BLaER1 treated with 17β-estradiol and CSF1 and Interleukin-3, amounts not matched to agents 10 nM and 100 nM (cell line): ENCODE data around the gene MARF1.

Experiments used
- H3K27ac ChIP-seq, 11 experiments: shearing (Covaris generic); formaldehyde crosslinking; 2 replicates each; pipeline ENCODE4 v1.8.1; 2022
- H3K27me3 ChIP-seq, 11 experiments: shearing (Covaris generic); formaldehyde crosslinking; 2 replicates each; pipeline ENCODE4 v1.8.1; 2022
- H3K36me3 ChIP-seq, 11 experiments: shearing (Covaris generic); formaldehyde crosslinking; 2 replicates each; pipeline ENCODE4 v1.8.1; 2022
- H3K4me1 ChIP-seq, 10 experiments: shearing (Covaris generic); formaldehyde crosslinking; 2 replicates each; pipeline ENCODE4 v1.8.1; 2022
- H3K4me2 ChIP-seq, 11 experiments: shearing (Covaris generic); formaldehyde crosslinking; 2 replicates each; pipeline ENCODE4 v1.8.1; 2022
- H3K4me3 ChIP-seq, 10 experiments: shearing (Covaris generic); formaldehyde crosslinking; 2 replicates each; pipeline ENCODE4 v1.8.1; 2022
- H3K9ac ChIP-seq, 11 experiments: shearing (Covaris generic); formaldehyde crosslinking; 2 replicates each; pipeline ENCODE4 v1.8.1; 2022
- H3K9me3 ChIP-seq, 11 experiments: shearing (Covaris generic); formaldehyde crosslinking; replicated peaks in 1 of 11; 2 replicates each; pipeline ENCODE4 v1.8.1; 2022
- H4K20me1 ChIP-seq, 11 experiments: shearing (Covaris generic); formaldehyde crosslinking; 2 replicates each; pipeline ENCODE4 v1.8.1; 2022
- Cebpa-rat ChIP-seq, 11 experiments: shearing (Covaris generic); IDR thresholded peaks; 2 replicates each; pipeline ENCODE4 v1.8.1; 2022

The MARF1 gene

DNA sequence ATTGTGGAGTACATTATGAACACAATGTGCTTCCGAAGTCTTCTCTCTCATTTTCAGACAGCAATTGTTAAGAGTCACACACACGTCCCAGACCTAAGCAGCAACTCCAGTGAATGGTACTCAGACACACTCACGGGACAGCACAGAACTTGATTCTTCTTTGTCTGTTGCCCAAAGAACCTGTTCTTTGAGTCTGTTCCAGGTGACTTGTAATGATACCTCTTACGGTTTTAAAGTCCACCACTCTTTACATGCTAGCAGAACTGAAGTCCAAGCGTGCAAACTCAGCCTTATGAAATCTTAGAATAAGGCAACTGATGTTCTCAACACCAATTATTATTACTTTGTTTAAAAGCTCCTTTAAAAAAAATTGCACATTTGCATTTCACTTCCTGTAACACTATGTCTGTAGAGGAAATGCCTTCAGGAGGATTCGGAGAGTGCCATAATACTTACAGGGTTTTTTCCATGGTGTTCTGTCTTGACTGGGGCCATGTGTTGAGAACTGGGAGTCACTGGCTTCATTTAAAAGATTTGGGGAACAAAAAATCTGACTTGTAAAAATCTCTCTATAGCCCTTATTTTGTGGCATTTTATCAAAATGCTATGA is 48.1 kb downstream of the MARF1 start:
- no peaks in the 10 kb centered on the region for H3K27me3 ChIP-seq
- H3K9ac ChIP-seq: peak overlapping the region in 2 of 11 experiments; percentile 22 to 56; a peak in 2 of 22 replicates
- H4K20me1 ChIP-seq: no peaks in the 10 kb centered on the region
- H3K36me3 ChIP-seq: peaks cover 63 to 80% (median 68%) of the 10 kb centered on the region in 11 experiments
- peaks cover 32 to 81% (median 78%) of the 10 kb centered on the region in 10 experiments for H3K4me1 ChIP-seq
- peak overlapping the region; percentile 90 to 98 (median 96) for H3K27ac ChIP-seq
- TF ChIP-seq Cebpa-rat (IDR thresholded peaks at IDR 0.05): no peak
- H3K4me3 ChIP-seq: no peak overlapping the region; a peak in 1 of 20 replicates
- H3K4me2 ChIP-seq: peak overlapping the region in 9 of 11 experiments; percentile 26 to 85 (median 79); a peak in 16 of 22 replicates
- peaks cover 0 to 29% (median 3%) of the 10 kb centered on the region in 11 experiments; a peak in 17 of 22 replicates for H3K9me3 ChIP-seq

DNA sequence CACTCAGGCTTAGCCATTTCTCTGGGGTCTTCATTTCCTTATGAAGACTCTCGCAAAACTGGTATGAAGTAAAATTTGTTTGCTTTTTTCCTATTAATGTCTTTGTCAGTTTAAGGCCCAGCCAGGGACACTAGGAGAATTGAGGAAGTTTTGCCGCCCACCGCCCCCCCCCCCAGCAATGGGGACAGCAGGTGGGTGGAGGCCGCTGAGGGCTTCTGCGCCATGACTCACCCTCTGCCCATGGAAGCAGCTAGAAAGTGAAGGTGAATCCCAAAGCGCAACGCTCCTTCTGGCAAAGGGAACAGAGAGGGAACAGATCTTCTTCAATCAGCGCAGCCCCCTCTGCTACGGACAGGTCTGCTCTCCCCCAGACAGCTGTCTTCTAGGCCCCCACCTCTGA is 49.7 kb downstream of the MARF1 start:
- peak overlapping the region; percentile 33 to 67 (median 53); a peak in 18 of 22 replicates for H3K9ac ChIP-seq
- H3K27me3 ChIP-seq: no peaks in the 10 kb centered on the region
- peak overlapping the region; percentile 36 to 87 (median 79) for H3K4me2 ChIP-seq
- peaks cover 0 to 44% (median 19%) of the 10 kb centered on the region in 11 experiments; a peak in 18 of 22 replicates for H3K9me3 ChIP-seq
- TF ChIP-seq Cebpa-rat (IDR thresholded peaks at IDR 0.05): no peak
- no peaks in the 10 kb centered on the region for H4K20me1 ChIP-seq
- H3K27ac ChIP-seq: peak overlapping the region; percentile 90 to 98 (median 96)
- H3K4me3 ChIP-seq: peak overlapping the region in 2 of 10 experiments; percentile 8 to 21; a peak in 3 of 20 replicates
- H3K4me1 ChIP-seq: peaks cover 46 to 96% (median 93%) of the 10 kb centered on the region in 10 experiments
- H3K36me3 ChIP-seq: peaks cover 47 to 80% (median 68%) of the 10 kb centered on the region in 11 experiments

DNA sequence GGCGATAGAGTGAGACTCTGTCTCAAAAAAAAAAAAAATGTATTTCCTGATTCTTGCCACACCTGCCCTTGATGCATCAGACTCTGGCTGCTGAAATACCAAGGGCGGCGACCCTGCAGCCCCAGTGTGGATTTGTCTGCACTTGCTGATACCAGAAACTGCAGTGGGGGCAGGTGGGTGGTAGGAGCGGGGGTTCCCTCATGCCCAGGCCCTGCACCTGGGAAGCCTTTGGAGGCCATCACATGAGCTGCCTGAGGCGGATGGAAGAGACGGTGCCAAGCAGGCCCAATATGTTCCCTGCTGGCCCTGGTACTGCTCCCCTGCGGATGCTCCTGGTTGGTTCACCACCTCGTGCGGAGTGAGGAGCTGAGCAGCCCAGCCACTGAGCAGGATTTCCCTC is 50.6 kb downstream of the MARF1 start:
- Histone ChIP-seq H3K4me1 (peaks cover 46 to 96% (median 93%) of the 10 kb centered on the region in 10 experiments), H3K36me3 (peaks cover 42 to 80% (median 68%) of the 10 kb centered on the region in 11 experiments), H3K4me3 (no peak overlapping the region), H4K20me1 (no peaks in the 10 kb centered on the region), H3K27me3 (no peaks in the 10 kb centered on the region), H3K27ac (peak overlapping the region; percentile 90 to 98 (median 96)), H3K4me2 (peak overlapping the region; percentile 54 to 87 (median 84)), H3K9ac (peak overlapping the region; percentile 37 to 63 (median 58); a peak in 16 of 22 replicates), H3K9me3 (peaks cover 4 to 54% (median 27%) of the 10 kb centered on the region in 11 experiments; a peak in 20 of 22 replicates)
- TF ChIP-seq Cebpa-rat (IDR thresholded peaks at IDR 0.05): no peak

DNA sequence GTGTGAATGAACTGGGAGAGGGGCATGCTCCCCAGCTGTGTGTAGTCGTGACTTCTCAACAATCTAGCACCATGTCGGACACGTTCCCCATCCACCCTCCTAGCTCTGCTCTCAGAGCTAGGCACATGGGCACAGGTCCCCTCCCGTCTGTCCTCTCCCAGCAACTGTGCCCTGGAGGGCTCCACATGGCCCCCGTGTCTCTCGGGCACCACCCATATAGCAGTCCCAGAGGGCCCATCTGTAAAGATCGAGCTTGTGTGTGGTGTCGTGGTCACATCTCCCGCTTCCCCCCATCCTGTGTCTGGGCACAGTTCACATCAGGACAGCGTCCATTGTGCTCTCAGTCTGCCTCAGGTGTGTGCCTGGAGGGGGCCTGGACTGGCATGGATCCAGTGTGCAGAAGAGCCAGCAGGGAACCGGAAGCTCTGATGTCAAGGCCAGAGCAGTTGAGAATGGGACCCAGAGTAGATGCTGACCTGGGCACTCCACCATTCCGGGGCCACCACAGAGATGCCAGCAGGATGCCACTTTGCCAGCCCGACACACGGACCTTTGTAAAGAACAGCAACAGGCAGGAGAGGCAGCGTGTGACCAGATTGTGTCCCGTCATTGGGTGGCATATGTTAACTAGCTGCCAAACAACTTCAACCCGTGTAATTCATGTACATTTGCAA is 55.7 kb downstream of the MARF1 start:
- peaks cover 35 to 81% (median 49%) of the 10 kb centered on the region in 10 experiments for H3K4me1 ChIP-seq
- no peak for TF ChIP-seq Cebpa-rat (IDR thresholded peaks at IDR 0.05)
- peak overlapping the region; percentile 1 to 69 (median 25); a peak in 13 of 22 replicates for H3K4me2 ChIP-seq

DNA sequence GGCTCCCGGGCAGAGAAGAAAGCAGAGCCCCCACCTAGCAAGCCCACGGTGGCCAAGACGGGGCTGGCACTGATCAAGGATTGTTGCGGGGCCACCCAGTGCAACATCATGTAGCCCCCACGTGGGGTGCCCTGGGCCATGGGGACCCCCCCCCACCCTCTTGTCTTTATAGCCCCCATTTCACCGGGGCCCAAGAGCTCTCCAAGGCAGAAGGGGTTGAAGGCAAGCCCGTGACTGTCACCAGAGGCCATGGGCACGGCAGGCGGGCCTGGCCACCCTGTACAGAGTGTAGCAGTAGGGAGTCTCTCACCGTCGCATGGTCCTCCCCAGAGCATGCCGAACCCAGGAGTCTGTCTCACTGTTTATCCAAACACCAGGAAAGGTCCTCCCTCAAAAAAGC is 56.2 kb downstream of the MARF1 start:
- Histone ChIP-seq H3K27ac (peak overlapping the region; percentile 33 to 98 (median 90); a peak in 20 of 22 replicates), H3K4me1 (peaks cover 29 to 81% (median 47%) of the 10 kb centered on the region in 10 experiments), H3K27me3 (no peaks in the 10 kb centered on the region), H3K36me3 (peaks cover 15 to 61% (median 43%) of the 10 kb centered on the region in 11 experiments), H3K9me3 (peaks cover 27 to 63% (median 54%) of the 10 kb centered on the region in 11 experiments), H3K4me2 (peak overlapping the region in 4 of 11 experiments; percentile 11 to 43 (median 32); a peak in 6 of 22 replicates), H4K20me1 (no peaks in the 10 kb centered on the region), H3K9ac (no peak overlapping the region), H3K4me3 (peak overlapping the region in 6 of 10 experiments; percentile 6 to 50 (median 18); a peak in 8 of 20 replicates)
- no peak for TF ChIP-seq Cebpa-rat (IDR thresholded peaks at IDR 0.05)

More for the DNA sequence above, 55.7 kb downstream of the MARF1 start:
- Histone ChIP-seq H3K4me3 (peak overlapping the region in 5 of 10 experiments; percentile 6 to 50 (median 19); a peak in 7 of 20 replicates), H3K9ac (0 out of 22 replicates have a peak overlapping the region, but pooled peaks of 2 of the 11 experiments have one; percentile 6 to 9), H3K36me3 (peaks cover 15 to 64% (median 44%) of the 10 kb centered on the region in 11 experiments), H3K9me3 (peaks cover 27 to 63% (median 54%) of the 10 kb centered on the region in 11 experiments), H4K20me1 (no peaks in the 10 kb centered on the region), H3K27me3 (no peaks in the 10 kb centered on the region), H3K27ac (peak overlapping the region; percentile 33 to 98 (median 90); a peak in 21 of 22 replicates)

DNA sequence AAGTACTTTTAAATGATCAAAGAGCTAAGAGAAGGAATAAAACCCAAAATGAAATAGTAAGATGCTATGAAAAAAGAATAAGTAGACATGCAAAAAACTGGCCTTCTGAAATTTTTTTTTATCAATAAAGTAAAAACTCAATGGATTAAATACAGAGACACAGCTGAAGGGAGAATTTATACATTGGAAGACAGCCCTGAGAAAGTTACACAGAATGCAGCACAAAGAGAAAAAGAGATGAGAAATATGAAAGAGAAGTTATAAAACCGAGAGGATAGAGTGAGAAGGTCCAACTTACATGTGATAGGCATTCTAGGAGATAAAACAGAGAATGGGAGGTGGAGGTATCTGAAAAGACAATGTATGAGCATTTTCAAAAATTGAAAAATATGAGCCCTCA is 57.0 kb downstream of the MARF1 start:
- Histone ChIP-seq H3K27ac (no peak overlapping the region), H3K36me3 (peaks cover 15 to 61% (median 43%) of the 10 kb centered on the region in 11 experiments), H3K9me3 (peaks cover 27 to 63% (median 54%) of the 10 kb centered on the region in 11 experiments), H3K4me3 (peak overlapping the region in 3 of 10 experiments; percentile 6 to 50 (median 19); a peak in 2 of 20 replicates), H3K4me2 (no peak overlapping the region), H3K4me1 (peaks cover 22 to 82% (median 48%) of the 10 kb centered on the region in 10 experiments), H3K27me3 (no peaks in the 10 kb centered on the region), H4K20me1 (no peaks in the 10 kb centered on the region), H3K9ac (no peak overlapping the region)
- TF ChIP-seq Cebpa-rat (IDR thresholded peaks at IDR 0.05): no peak

DNA sequence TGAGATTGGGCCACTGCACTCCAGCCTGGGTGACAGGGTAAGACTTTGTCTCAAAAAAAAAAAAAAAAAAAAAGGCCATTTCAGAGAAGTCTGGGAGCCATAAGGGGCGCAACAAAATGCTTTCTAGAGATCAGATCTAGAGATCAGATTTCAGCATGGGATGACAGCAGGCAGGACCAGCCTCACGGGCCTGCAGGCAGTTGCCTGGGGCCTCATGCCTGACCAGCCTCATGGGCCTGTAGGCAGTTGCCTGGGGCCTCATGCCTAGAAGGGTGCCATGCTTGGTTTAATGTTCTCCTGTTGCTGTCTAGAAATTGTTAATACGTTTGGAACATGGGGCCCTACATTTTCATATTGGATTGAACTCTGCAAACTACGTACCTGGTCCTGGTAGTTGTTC is 59.4 kb downstream of the MARF1 start:
- no peak overlapping the region for H3K4me2 ChIP-seq
- H3K27me3 ChIP-seq: no peaks in the 10 kb centered on the region
- H3K4me3 ChIP-seq: no peak overlapping the region
- H4K20me1 ChIP-seq: no peaks in the 10 kb centered on the region
- H3K36me3 ChIP-seq: peaks cover 15 to 47% (median 31%) of the 10 kb centered on the region in 11 experiments
- no peak overlapping the region for H3K9ac ChIP-seq
- H3K9me3 ChIP-seq: peaks cover 27 to 48% (median 39%) of the 10 kb centered on the region in 11 experiments
- peak overlapping the region in 1 of 11 experiments; percentile 5; a peak in 1 of 22 replicates for H3K27ac ChIP-seq
- no peak for TF ChIP-seq Cebpa-rat (IDR thresholded peaks at IDR 0.05)
- H3K4me1 ChIP-seq: peaks cover under 1 to 68% (median 29%) of the 10 kb centered on the region in 10 experiments; a peak in 19 of 20 replicates

DNA sequence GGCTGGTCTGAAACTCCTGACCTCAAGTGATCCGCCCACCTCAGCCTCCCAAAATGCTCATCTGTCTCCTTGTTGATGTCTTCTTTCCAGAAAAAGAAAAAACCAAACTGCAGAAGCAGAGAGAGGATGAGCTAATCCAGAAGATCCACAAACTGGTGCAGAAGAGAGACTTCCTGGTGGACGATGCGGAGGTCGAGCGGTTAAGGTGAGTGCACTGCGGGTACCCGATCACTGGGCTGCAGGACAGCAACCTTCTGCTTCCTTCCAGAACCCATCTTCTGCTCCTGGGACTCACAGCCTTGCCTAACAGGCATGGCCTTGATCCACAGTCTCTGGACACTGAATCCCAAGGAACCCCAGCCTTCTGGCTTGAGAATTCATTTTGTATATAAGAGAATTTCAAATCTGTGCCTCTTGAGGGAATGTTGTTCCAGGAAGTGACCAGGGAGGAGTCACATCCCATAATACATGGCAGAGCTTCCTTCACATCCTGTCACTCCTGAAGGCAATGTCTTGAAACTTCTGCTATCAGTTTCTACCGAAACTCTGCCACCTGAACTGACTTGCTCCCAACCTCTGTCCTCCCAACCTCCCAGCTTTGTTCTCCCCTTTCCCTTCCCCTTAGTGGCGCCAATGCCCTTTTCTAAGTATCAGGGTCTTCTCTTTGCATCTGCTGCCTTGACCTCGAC is 61.7 kb downstream of the MARF1 start:
- peaks cover 0 to 51% (median 14%) of the 10 kb centered on the region in 10 experiments; a peak in 14 of 20 replicates for H3K4me1 ChIP-seq
- H3K36me3 ChIP-seq: peaks cover 0 to 31% (median 8%) of the 10 kb centered on the region in 11 experiments; a peak in 14 of 22 replicates
- no peaks in the 10 kb centered on the region for H4K20me1 ChIP-seq
- H3K4me2 ChIP-seq: peak overlapping the region in 8 of 11 experiments; percentile 8 to 80 (median 65); a peak in 15 of 22 replicates
- H3K27me3 ChIP-seq: no peaks in the 10 kb centered on the region
- H3K27ac ChIP-seq: peak overlapping the region in 9 of 11 experiments; percentile 7 to 51 (median 41); a peak in 13 of 22 replicates
- no peak overlapping the region for H3K4me3 ChIP-seq
- peaks cover 22 to 44% (median 34%) of the 10 kb centered on the region in 11 experiments for H3K9me3 ChIP-seq
- TF ChIP-seq Cebpa-rat (IDR thresholded peaks at IDR 0.05): no peak
- H3K9ac ChIP-seq: peak overlapping the region in 2 of 11 experiments; percentile 1 to 16; a peak in 2 of 22 replicates
